ENCODE data around the gene AHCYL2.
A peak's percentile ranks its signal among the peaks of the same experiment; 100 is the strongest.
"Not testable (repeated sequence)": the region's sequence is repeated elsewhere in the genome, so short reads cannot be mapped to it uniquely, and the experiment has no call there.

AHCYL2 gene

DNA sequence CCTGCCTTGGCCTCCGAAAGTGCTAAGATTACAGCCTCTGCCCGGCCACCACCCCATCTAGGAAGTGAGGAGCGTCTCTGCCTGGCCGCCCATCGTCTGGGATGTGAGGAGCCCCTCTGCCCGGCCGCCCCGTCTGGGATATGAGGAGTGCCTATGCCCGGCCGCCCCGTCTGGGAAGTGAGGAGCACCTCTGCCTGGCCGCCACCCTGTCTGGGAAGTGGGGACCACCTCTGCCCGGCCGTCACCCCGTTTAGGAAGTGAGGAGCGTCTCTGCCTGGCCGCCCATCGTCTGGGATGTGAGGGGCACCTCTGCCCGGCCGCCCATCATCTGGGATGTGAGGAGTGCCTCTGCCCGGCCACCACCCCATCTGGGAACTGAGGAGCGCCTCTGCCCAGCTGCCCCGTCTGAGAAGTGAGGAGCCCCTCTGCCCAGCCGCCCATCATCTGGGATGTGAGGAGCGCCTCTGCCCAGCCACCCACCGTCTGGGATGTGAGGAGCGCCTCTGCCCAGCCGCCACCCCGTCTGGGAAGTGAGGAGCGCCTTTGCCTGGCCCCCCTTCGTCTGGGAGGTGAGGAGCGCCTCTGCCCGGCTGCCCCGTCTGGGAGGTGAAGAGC is 8.6 kb upstream of the AHCYL2 start:
- not testable (repeated sequence) for H3K27ac ChIP-seq (replicated peaks); DNase-seq (ENCODE audit: low read depth in 1 of 2, low spot score in 1 of 2); H3K27me3 ChIP-seq (ENCODE audit: insufficient read depth, poor library complexity, severe bottlenecking); H3K4me3 ChIP-seq (replicated peaks; ENCODE audit: insufficient read depth, low read length)

DNA sequence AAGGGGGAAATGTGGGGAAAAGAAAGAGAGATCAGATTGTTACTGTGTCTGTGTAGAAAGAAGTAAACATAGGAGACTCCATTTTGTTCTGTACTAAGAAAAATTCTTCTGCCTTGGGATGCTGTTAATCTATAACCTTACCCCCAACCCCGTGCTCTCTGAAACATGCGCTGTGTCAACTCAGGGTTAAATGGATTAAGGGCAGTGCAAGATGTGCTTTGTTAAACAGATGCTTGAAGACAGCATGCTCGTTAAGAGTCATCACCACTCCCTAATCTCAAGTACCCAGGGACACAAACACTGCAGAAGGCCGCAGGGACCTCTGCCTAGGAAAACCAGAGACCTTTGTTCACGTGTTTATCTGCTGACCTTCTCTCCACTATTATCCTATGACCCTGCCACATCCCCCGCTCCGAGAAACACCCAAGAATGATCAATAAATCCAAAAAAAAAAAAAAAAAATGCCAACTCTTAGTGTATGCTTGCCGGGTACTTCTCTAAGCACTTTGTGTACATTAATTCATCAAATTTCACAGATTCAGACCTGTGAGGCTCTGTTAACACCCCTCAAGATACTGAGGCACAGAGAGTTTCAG is 7.9 kb upstream of the AHCYL2 start:
- not testable (repeated sequence) for H3K27me3 ChIP-seq (ENCODE audit: insufficient read depth, poor library complexity, severe bottlenecking); H3K27ac ChIP-seq (replicated peaks); DNase-seq (ENCODE audit: low read depth in 1 of 2, low spot score in 1 of 2); H3K4me3 ChIP-seq (replicated peaks; ENCODE audit: insufficient read depth, low read length)

DNA sequence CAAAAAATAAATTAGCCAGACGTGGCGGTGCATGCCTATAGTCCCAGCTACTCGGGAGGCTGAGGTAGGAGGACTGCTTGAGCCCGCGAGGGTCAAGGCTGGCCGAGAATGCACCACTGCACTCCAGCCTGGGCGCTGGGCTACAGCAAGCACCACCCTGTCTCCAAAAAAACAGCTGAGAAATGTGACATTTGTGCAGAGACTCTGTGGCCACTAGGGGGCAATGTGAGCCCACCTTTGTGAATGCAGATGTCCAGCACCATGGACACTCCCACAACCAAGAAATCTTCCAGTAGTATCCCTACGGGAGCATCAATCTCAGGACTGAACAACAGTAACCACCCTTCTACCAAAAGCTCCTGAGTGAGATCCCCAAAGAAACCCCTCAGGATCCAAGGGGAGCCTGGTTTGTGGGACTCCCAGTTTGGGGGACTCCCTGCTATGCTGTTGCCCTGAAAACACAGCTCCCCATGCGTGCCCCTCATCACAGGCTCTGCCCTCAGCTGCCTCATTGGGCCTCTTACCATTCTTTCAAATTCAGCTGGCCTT is 6.2 kb upstream of the AHCYL2 start:
- Histone ChIP-seq H3K27ac (replicated peaks) (no peak overlapping the region), H3K4me3 (replicated peaks; ENCODE audit: insufficient read depth, low read length) (no peak overlapping the region), H3K27me3 (ENCODE audit: insufficient read depth, poor library complexity, severe bottlenecking) (no peaks in the 10 kb centered on the region)
- peak in 1 of 2 experiments; percentile 75 for DNase-seq (ENCODE audit: low read depth in 1 of 2, low spot score in 1 of 2)
- TF ChIP-seq, protein P1, sequence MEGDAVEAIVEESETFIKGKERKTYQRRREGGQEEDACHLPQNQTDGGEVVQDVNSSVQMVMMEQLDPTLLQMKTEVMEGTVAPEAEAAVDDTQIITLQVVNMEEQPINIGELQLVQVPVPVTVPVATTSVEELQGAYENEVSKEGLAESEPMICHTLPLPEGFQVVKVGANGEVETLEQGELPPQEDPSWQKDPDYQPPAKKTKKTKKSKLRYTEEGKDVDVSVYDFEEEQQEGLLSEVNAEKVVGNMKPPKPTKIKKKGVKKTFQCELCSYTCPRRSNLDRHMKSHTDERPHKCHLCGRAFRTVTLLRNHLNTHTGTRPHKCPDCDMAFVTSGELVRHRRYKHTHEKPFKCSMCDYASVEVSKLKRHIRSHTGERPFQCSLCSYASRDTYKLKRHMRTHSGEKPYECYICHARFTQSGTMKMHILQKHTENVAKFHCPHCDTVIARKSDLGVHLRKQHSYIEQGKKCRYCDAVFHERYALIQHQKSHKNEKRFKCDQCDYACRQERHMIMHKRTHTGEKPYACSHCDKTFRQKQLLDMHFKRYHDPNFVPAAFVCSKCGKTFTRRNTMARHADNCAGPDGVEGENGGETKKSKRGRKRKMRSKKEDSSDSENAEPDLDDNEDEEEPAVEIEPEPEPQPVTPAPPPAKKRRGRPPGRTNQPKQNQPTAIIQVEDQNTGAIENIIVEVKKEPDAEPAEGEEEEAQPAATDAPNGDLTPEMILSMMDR (IDR thresholded peaks at IDR 0.05; ENCODE audit: insufficient read depth, low read length), result peak; percentile 94
- TF ChIP-seq POLR2AphosphoS5 (IDR thresholded peaks at IDR 0.05; ENCODE audit: low read depth) (no peak), GABPA (IDR thresholded peaks at IDR 0.05; ENCODE audit: low read depth) (no peak), SPI1 (IDR thresholded peaks at IDR 0.05; ENCODE audit: borderline replicate concordance, low read depth) (no peak)
- TF ChIP-seq, protein P2, sequence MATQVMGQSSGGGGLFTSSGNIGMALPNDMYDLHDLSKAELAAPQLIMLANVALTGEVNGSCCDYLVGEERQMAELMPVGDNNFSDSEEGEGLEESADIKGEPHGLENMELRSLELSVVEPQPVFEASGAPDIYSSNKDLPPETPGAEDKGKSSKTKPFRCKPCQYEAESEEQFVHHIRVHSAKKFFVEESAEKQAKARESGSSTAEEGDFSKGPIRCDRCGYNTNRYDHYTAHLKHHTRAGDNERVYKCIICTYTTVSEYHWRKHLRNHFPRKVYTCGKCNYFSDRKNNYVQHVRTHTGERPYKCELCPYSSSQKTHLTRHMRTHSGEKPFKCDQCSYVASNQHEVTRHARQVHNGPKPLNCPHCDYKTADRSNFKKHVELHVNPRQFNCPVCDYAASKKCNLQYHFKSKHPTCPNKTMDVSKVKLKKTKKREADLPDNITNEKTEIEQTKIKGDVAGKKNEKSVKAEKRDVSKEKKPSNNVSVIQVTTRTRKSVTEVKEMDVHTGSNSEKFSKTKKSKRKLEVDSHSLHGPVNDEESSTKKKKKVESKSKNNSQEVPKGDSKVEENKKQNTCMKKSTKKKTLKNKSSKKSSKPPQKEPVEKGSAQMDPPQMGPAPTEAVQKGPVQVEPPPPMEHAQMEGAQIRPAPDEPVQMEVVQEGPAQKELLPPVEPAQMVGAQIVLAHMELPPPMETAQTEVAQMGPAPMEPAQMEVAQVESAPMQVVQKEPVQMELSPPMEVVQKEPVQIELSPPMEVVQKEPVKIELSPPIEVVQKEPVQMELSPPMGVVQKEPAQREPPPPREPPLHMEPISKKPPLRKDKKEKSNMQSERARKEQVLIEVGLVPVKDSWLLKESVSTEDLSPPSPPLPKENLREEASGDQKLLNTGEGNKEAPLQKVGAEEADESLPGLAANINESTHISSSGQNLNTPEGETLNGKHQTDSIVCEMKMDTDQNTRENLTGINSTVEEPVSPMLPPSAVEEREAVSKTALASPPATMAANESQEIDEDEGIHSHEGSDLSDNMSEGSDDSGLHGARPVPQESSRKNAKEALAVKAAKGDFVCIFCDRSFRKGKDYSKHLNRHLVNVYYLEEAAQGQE (IDR thresholded peaks at IDR 0.05; ENCODE audit: insufficient replicate concordance, low read depth), result peak; percentile 84

DNA sequence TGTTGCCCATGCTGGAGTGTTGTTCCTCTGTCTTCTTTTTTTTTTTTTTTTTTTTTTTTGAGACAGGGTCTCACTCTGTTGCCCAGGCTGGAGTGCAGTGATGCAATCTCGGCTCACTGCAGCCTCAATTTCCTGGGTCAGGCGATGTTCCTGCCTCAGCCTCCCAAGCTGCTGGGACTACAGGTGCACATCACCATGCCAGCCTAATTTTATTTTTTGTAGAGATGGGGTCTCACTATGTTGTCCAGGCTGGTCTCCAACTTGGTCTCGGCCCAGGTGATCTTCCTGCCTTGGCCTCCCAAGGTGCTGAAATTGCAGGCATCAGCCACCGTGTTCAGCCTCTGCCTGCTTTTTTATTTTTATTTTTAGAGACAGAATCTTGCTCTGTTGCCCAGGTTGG is 5.7 kb upstream of the AHCYL2 start:
- DNase-seq (ENCODE audit: low read depth in 1 of 2, low spot score in 1 of 2); H3K27me3 ChIP-seq (ENCODE audit: insufficient read depth, poor library complexity, severe bottlenecking); H3K4me3 ChIP-seq (replicated peaks; ENCODE audit: insufficient read depth, low read length); H3K27ac ChIP-seq (replicated peaks): not testable (repeated sequence)

DNA sequence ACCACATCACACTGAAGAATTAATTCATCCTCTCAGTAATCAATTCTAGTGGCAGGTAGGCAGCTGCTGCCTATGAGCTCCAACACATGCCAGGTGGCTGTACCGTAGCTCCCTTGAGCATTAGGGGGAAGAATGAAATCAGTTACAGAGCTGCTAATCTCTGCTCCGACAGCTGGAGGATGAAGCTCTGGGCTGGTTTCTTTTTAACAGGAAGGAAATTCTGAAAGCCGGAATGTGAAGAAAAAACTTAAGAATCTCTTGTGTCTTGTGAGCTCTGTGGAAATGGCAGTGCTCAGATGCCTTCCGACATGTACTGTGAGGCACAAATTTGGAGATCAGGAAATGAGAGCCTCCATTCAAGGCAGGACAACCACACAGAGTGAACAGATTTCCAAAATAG is 2.8 kb upstream of the AHCYL2 start:
- no peak overlapping the region for H3K4me3 ChIP-seq (replicated peaks; ENCODE audit: insufficient read depth, low read length)
- no peak overlapping the region for H3K27ac ChIP-seq (replicated peaks)
- TF ChIP-seq, protein P2 (IDR thresholded peaks at IDR 0.05; ENCODE audit: insufficient replicate concordance, low read depth), result no peak
- no peak for TF ChIP-seq GABPA (IDR thresholded peaks at IDR 0.05; ENCODE audit: low read depth)
- no peak for TF ChIP-seq SPI1 (IDR thresholded peaks at IDR 0.05; ENCODE audit: borderline replicate concordance, low read depth)
- no peak for TF ChIP-seq POLR2AphosphoS5 (IDR thresholded peaks at IDR 0.05; ENCODE audit: low read depth)
- TF ChIP-seq, protein P1 (IDR thresholded peaks at IDR 0.05; ENCODE audit: insufficient read depth, low read length), result no peak
- DNase-seq (ENCODE audit: low read depth in 1 of 2, low spot score in 1 of 2), result no peak
- H3K27me3 ChIP-seq (ENCODE audit: insufficient read depth, poor library complexity, severe bottlenecking), result no peaks in the 10 kb centered on the region
